ENCODE results near the gene PGA5. TPM values are rescaled to one million over a fixed set of nuclear protein-coding genes. Genes with fewer than 3 reads are reported as not detected.

Gene PGA5
- polyA plus RNA-seq, 1 donor from 2014 or later: not detected

- H3K9me3 ChIP-seq (ENCODE audit: low read length): no peaks in the 10 kb centered on the region
- H3K27me3 ChIP-seq (ENCODE audit: insufficient read depth, low read depth, low read length): no peaks in the 10 kb centered on the region
- H3F3A ChIP-seq (ENCODE audit: insufficient read depth, low read length, poor library complexity, severe bottlenecking): no peaks in the 10 kb centered on the region
- no peak overlapping the region for H3K4me2 ChIP-seq (ENCODE audit: low read length)
- no peaks in the 10 kb centered on the region for H3K79me2 ChIP-seq (replicated peaks; ENCODE audit: insufficient read depth, low read length)
- H3K9ac ChIP-seq (ENCODE audit: low read length): no peak overlapping the region
- H3K27ac ChIP-seq (ENCODE audit: low read length): no peak overlapping the region
- H4K20me1 ChIP-seq (ENCODE audit: insufficient read depth): no peaks in the 10 kb centered on the region
- no peak overlapping the region for H2AFZ ChIP-seq (ENCODE audit: low read depth, low read length)
- no peaks in the 10 kb centered on the region for H3K36me3 ChIP-seq (ENCODE audit: insufficient read depth, low read length)
- H3K9me2 ChIP-seq (ENCODE audit: insufficient read depth, low read length): no peaks in the 10 kb centered on the region
- H3K4me3 ChIP-seq (ENCODE audit: low read length): no peak overlapping the region
- TF ChIP-seq EZH2 (IDR thresholded peaks at IDR 0.05; ENCODE audit: borderline replicate concordance, insufficient read depth, low read length, poor library complexity, severe bottlenecking): no peak
Observed at GRCh38 chr11:61264795-61265194, 23.8 kb downstream of the PGA5 start.

- H3K79me2 ChIP-seq (replicated peaks; ENCODE audit: insufficient read depth, low read length): no peaks in the 10 kb centered on the region
- no peak overlapping the region for H3K9ac ChIP-seq (ENCODE audit: low read length)
- H3K27me3 ChIP-seq (ENCODE audit: insufficient read depth, low read depth, low read length): no peaks in the 10 kb centered on the region
- no peaks in the 10 kb centered on the region for H3F3A ChIP-seq (ENCODE audit: insufficient read depth, low read length, poor library complexity, severe bottlenecking)
- TF ChIP-seq TAF1 (IDR thresholded peaks at IDR 0.05; ENCODE audit: low read depth) (no peak), POLR2AphosphoS5 (IDR thresholded peaks at IDR 0.05) (no peak), EZH2 (IDR thresholded peaks at IDR 0.05; ENCODE audit: borderline replicate concordance, insufficient read depth, low read length, poor library complexity, severe bottlenecking) (no peak), REST (IDR thresholded peaks at IDR 0.05; ENCODE audit: borderline replicate concordance) (no peak), MXI1 (conservative IDR thresholded peaks at IDR 0.05; ENCODE audit: poor library complexity, severe bottlenecking) (no peak), EP300 (conservative IDR thresholded peaks at IDR 0.05; ENCODE audit: poor library complexity, severe bottlenecking) (no peak), RAD21 (conservative IDR thresholded peaks at IDR 0.05) (no peak), SMC3 (conservative IDR thresholded peaks at IDR 0.05; ENCODE audit: poor library complexity) (no peak), CTCF (IDR thresholded peaks at IDR 0.05; ENCODE audit: poor library complexity, severe bottlenecking) (no peak)
- no peak overlapping the region for H3K4me3 ChIP-seq (ENCODE audit: low read length)
- H3K9me2 ChIP-seq (ENCODE audit: insufficient read depth, low read length): no peaks in the 10 kb centered on the region
- no peaks in the 10 kb centered on the region for H3K36me3 ChIP-seq (ENCODE audit: insufficient read depth, low read length)
- no peak overlapping the region for H2AFZ ChIP-seq (ENCODE audit: low read depth, low read length)
- no peaks in the 10 kb centered on the region for H3K9me3 ChIP-seq (ENCODE audit: low read length)
- no peaks in the 10 kb centered on the region for H4K20me1 ChIP-seq (ENCODE audit: insufficient read depth)
- H3K27ac ChIP-seq (ENCODE audit: low read length): no peak overlapping the region
- no peak overlapping the region for H3K4me2 ChIP-seq (ENCODE audit: low read length)
Observed at GRCh38 chr11:61265357-61265756, 24.4 kb downstream of the PGA5 start.

- TF ChIP-seq RAD21 (conservative IDR thresholded peaks at IDR 0.05) (no peak), SMC3 (conservative IDR thresholded peaks at IDR 0.05; ENCODE audit: poor library complexity) (no peak), MXI1 (conservative IDR thresholded peaks at IDR 0.05; ENCODE audit: poor library complexity, severe bottlenecking) (no peak), CTCF (IDR thresholded peaks at IDR 0.05; ENCODE audit: poor library complexity, severe bottlenecking) (no peak), REST (IDR thresholded peaks at IDR 0.05; ENCODE audit: borderline replicate concordance) (no peak), EZH2 (IDR thresholded peaks at IDR 0.05; ENCODE audit: borderline replicate concordance, insufficient read depth, low read length, poor library complexity, severe bottlenecking) (no peak), POLR2AphosphoS5 (IDR thresholded peaks at IDR 0.05) (no peak), TAF1 (IDR thresholded peaks at IDR 0.05; ENCODE audit: low read depth) (no peak), EP300 (conservative IDR thresholded peaks at IDR 0.05; ENCODE audit: poor library complexity, severe bottlenecking) (no peak)
- Histone ChIP-seq H3K27ac (ENCODE audit: low read length) (no peak overlapping the region), H3K27me3 (ENCODE audit: insufficient read depth, low read depth, low read length) (no peaks in the 10 kb centered on the region), H3F3A (ENCODE audit: insufficient read depth, low read length, poor library complexity, severe bottlenecking) (no peaks in the 10 kb centered on the region), H3K9ac (ENCODE audit: low read length) (no peak overlapping the region), H3K9me3 (ENCODE audit: low read length) (no peaks in the 10 kb centered on the region), H3K4me2 (ENCODE audit: low read length) (no peak overlapping the region), H3K79me2 (replicated peaks; ENCODE audit: insufficient read depth, low read length) (no peaks in the 10 kb centered on the region), H2AFZ (ENCODE audit: low read depth, low read length) (no peak overlapping the region), H3K36me3 (ENCODE audit: insufficient read depth, low read length) (no peaks in the 10 kb centered on the region), H3K4me3 (ENCODE audit: low read length) (no peak overlapping the region), H3K9me2 (ENCODE audit: insufficient read depth, low read length) (no peaks in the 10 kb centered on the region), H4K20me1 (ENCODE audit: insufficient read depth) (no peaks in the 10 kb centered on the region)
Observed at GRCh38 chr11:61266602-61267001, 25.6 kb downstream of the PGA5 start.

Measured in neural cell (in vitro differentiated cells).